ENCODE results near the gene RPRD1A. TPM values are rescaled to one million over a fixed set of nuclear protein-coding genes. Genes with fewer than 3 reads are reported as not detected.

The RPRD1A gene
- total and polyA plus RNA-seq, 2 of the 4 experiments (the other 2 are of a cell fraction): 23.3 to 27.2 TPM

DNA sequence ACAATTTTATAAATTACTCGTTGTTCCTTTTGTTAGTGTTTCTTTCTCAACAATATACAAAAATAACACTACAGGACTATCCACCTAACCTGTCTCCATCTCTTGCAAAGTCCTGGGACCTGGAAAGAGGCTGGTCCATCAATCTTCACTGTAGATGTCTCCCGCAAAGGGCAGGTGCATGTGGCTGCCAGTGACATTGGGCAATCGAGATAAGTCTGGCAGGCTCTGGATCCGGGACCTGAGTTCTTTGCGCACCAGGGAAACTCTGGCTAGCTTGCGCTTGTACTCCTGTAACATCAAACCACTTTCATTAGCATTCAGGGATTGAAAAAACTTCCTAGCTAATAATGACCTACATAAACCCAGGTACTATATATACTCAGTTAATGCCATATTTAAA is 74.3 kb downstream of the RPRD1A start:
- WGBS, 2 experiments (ENCODE audit: extremely low coverage in 2 of 2, insufficient read length in 1 of 2): 100% methylated on average over 1 of the region's 6 CpGs; no CpG with 5 or more reads in 1 of the 2 experiments
- Histone ChIP-seq H4K20me1 (ENCODE audit: insufficient read depth, low read length) (no peaks in the 10 kb centered on the region), H2BK5ac (ENCODE audit: low read depth, low read length, poor library complexity, severe bottlenecking) (no peak overlapping the region), H3K14ac (replicated peaks; ENCODE audit: low read depth, low read length) (no peak overlapping the region), H4K8ac (ENCODE audit: low read depth in 2 of 2, low read length in 2 of 2) (no peak overlapping the region), H2AFZ (replicated peaks; ENCODE audit: low read length, poor library complexity) (no peak overlapping the region), H3K4me1 (ENCODE audit: control insufficient read depth, insufficient read depth, low read length) (no peaks in the 10 kb centered on the region; the same call in 1 of the 2 replicates), H3K27me3 (ENCODE audit: control insufficient read depth, insufficient read depth, low read length) (no peaks in the 10 kb centered on the region), H3K9me1 (ENCODE audit: insufficient read depth, low read length) (peaks cover 10% of the 10 kb centered on the region), H3K4me3 (ENCODE audit: insufficient read depth, low read depth, low read length) (no peak overlapping the region), H3K79me1 (ENCODE audit: low read depth in 1 of 2, low read length in 2 of 2) (no peaks in the 10 kb centered on the region), H3K23ac (ENCODE audit: low read depth, low read length) (no peak overlapping the region), H2AK5ac (ENCODE audit: low read depth, low read length) (no peak overlapping the region), H3K4ac (ENCODE audit: low read depth, low read length) (no peak overlapping the region), H4K91ac (ENCODE audit: insufficient read depth, low read depth, low read length) (no peak overlapping the region), H2AK9ac (replicated peaks; ENCODE audit: low read depth, low read length, poor library complexity) (no peak overlapping the region), H3K56ac (ENCODE audit: extremely low read depth, insufficient read depth, low read length) (no peak overlapping the region), H3K27ac (ENCODE audit: insufficient read depth, low read length) (no peak overlapping the region), H2BK20ac (ENCODE audit: low read depth, low read length) (no peak overlapping the region), H4K5ac (ENCODE audit: low read depth, low read length) (no peak overlapping the region), H3K9me3 (ENCODE audit: control insufficient read depth, insufficient read depth, low read length) (no peaks in the 10 kb centered on the region), H3K4me2 (ENCODE audit: low read depth, low read length) (no peak overlapping the region), H3K36me3 (ENCODE audit: control insufficient read depth, insufficient read depth, low read length) (peaks cover 4% of the 10 kb centered on the region; the same call in 1 of the 2 replicates), H2BK120ac (ENCODE audit: low read depth, low read length) (no peak overlapping the region), H3K18ac (ENCODE audit: low read depth, low read length) (no peak overlapping the region), H2BK15ac (ENCODE audit: low read depth, low read length) (no peak overlapping the region), H3K9ac (ENCODE audit: low read depth, low read length) (no peak overlapping the region)
- dilution Hi-C loops (cut with HindIII; ENCODE audit: low sequenced_read_pairs, unreplicated experiment) (no loop called here), in situ Hi-C loops (cut with MboI; ENCODE audit: low sequenced_read_pairs) (no loop called here), intact Hi-C loops (cut with micrococcal nuclease) (no loop called here)
- no peak for DNase-seq
- POLR2A ChIA-PET (ENCODE audit: unreplicated experiment): no interaction called here
- no peak for ATAC-seq (ENCODE audit: low read depth)
- TF ChIP-seq CEBPB (IDR thresholded peaks at IDR 0.05; ENCODE audit: low read depth, low read length): no peak
- TF ChIP-seq POLR2A (IDR thresholded peaks at IDR 0.05; ENCODE audit: low read depth, low read length): no peak
- no peak for TF ChIP-seq RAD21 (IDR thresholded peaks at IDR 0.05; ENCODE audit: low read length)
- TF ChIP-seq FOS (IDR thresholded peaks at IDR 0.05; ENCODE audit: low read depth, low read length): no peak
- no peak for TF ChIP-seq SMC3 (IDR thresholded peaks at IDR 0.05; ENCODE audit: low read depth, low read length)
- TF ChIP-seq MXI1 (IDR thresholded peaks at IDR 0.05; ENCODE audit: borderline replicate concordance, low read depth, low read length): no peak
- TF ChIP-seq, protein P1, sequence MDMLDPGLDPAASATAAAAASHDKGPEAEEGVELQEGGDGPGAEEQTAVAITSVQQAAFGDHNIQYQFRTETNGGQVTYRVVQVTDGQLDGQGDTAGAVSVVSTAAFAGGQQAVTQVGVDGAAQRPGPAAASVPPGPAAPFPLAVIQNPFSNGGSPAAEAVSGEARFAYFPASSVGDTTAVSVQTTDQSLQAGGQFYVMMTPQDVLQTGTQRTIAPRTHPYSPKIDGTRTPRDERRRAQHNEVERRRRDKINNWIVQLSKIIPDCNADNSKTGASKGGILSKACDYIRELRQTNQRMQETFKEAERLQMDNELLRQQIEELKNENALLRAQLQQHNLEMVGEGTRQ (IDR thresholded peaks at IDR 0.05; ENCODE audit: low read depth, low read length): no peak
- no peak for TF ChIP-seq RFX5 (IDR thresholded peaks at IDR 0.05; ENCODE audit: low read depth, low read length)
- TF ChIP-seq MAFK (IDR thresholded peaks at IDR 0.05; ENCODE audit: low read depth, low read length): no peak
- TF ChIP-seq, protein P2, sequence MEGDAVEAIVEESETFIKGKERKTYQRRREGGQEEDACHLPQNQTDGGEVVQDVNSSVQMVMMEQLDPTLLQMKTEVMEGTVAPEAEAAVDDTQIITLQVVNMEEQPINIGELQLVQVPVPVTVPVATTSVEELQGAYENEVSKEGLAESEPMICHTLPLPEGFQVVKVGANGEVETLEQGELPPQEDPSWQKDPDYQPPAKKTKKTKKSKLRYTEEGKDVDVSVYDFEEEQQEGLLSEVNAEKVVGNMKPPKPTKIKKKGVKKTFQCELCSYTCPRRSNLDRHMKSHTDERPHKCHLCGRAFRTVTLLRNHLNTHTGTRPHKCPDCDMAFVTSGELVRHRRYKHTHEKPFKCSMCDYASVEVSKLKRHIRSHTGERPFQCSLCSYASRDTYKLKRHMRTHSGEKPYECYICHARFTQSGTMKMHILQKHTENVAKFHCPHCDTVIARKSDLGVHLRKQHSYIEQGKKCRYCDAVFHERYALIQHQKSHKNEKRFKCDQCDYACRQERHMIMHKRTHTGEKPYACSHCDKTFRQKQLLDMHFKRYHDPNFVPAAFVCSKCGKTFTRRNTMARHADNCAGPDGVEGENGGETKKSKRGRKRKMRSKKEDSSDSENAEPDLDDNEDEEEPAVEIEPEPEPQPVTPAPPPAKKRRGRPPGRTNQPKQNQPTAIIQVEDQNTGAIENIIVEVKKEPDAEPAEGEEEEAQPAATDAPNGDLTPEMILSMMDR (conservative IDR thresholded peaks at IDR 0.05; ENCODE audit: low read depth, low read length): no peak
- TF ChIP-seq BHLHE40 (IDR thresholded peaks at IDR 0.05; ENCODE audit: low read depth, low read length): no peak
- no peak for TF ChIP-seq CHD1 (IDR thresholded peaks at IDR 0.05; ENCODE audit: low read depth, low read length)
- no peak for TF ChIP-seq MAZ (IDR thresholded peaks at IDR 0.05; ENCODE audit: borderline replicate concordance, low read depth, low read length)
- no peak for TF ChIP-seq RCOR1 (IDR thresholded peaks at IDR 0.05; ENCODE audit: insufficient replicate concordance, low read length)
- TF ChIP-seq NFE2L2 (IDR thresholded peaks at IDR 0.05; ENCODE audit: low read depth, low read length): no peak
- TF ChIP-seq, protein P3, sequence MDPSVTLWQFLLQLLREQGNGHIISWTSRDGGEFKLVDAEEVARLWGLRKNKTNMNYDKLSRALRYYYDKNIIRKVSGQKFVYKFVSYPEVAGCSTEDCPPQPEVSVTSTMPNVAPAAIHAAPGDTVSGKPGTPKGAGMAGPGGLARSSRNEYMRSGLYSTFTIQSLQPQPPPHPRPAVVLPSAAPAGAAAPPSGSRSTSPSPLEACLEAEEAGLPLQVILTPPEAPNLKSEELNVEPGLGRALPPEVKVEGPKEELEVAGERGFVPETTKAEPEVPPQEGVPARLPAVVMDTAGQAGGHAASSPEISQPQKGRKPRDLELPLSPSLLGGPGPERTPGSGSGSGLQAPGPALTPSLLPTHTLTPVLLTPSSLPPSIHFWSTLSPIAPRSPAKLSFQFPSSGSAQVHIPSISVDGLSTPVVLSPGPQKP (IDR thresholded peaks at IDR 0.05; ENCODE audit: borderline replicate concordance, low read depth, low read length): no peak
- no TSS peak for BruUV-seq (replicated peaks)
- CTCF ChIA-PET: no interaction called here

Data from IMR-90 (cell line).